HL-60 (cell line): ENCODE measurements around the gene ATP2A2.

Experiments
- GABPA ChIP-seq: IDR thresholded peaks from 2 replicates; pipeline ENCODE4 v1.6.1; 2012; ENCODE audit warnings: low read depth
- POLR2AphosphoS5 ChIP-seq: IDR thresholded peaks from 2 replicates; pipeline ENCODE4 v1.6.1; 2012; ENCODE audit warnings: low read depth
- TF ChIP-seq, protein P1 (sequence below): IDR thresholded peaks from one replicate; pipeline ENCODE4 v1.5.1; 2011; ENCODE audit warnings: low read length, control low read depth, inconsistent platforms; ENCODE audit not compliant: insufficient read depth
- TF ChIP-seq, protein P2 (sequence below): IDR thresholded peaks from 2 replicates; pipeline ENCODE4 v1.6.1; 2012; ENCODE audit warnings: low read depth; ENCODE audit not compliant: insufficient replicate concordance

DNA sequence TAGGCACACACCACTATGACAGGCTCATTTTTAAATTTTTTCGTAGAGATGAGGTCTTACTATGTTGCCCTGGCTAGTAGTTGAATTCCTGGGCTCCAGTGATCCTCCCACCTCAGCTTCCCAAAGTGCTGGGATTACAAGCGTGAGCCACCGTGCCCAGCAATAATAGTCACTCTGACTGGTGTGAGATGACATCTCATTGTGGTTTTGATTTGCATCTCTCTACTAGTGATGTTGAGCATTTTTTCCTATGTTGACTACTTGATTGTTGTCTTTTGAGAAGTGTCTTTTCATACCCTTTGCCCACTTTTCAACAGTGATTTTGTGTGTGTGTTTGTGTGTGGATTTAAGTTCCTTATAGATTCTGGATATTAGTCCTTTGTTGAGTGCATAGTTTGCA is 26.3 kb downstream of the ATP2A2 start:
- TF ChIP-seq, protein P1, sequence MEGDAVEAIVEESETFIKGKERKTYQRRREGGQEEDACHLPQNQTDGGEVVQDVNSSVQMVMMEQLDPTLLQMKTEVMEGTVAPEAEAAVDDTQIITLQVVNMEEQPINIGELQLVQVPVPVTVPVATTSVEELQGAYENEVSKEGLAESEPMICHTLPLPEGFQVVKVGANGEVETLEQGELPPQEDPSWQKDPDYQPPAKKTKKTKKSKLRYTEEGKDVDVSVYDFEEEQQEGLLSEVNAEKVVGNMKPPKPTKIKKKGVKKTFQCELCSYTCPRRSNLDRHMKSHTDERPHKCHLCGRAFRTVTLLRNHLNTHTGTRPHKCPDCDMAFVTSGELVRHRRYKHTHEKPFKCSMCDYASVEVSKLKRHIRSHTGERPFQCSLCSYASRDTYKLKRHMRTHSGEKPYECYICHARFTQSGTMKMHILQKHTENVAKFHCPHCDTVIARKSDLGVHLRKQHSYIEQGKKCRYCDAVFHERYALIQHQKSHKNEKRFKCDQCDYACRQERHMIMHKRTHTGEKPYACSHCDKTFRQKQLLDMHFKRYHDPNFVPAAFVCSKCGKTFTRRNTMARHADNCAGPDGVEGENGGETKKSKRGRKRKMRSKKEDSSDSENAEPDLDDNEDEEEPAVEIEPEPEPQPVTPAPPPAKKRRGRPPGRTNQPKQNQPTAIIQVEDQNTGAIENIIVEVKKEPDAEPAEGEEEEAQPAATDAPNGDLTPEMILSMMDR, result no peak
- TF ChIP-seq POLR2AphosphoS5, result no peak
- TF ChIP-seq, protein P2, sequence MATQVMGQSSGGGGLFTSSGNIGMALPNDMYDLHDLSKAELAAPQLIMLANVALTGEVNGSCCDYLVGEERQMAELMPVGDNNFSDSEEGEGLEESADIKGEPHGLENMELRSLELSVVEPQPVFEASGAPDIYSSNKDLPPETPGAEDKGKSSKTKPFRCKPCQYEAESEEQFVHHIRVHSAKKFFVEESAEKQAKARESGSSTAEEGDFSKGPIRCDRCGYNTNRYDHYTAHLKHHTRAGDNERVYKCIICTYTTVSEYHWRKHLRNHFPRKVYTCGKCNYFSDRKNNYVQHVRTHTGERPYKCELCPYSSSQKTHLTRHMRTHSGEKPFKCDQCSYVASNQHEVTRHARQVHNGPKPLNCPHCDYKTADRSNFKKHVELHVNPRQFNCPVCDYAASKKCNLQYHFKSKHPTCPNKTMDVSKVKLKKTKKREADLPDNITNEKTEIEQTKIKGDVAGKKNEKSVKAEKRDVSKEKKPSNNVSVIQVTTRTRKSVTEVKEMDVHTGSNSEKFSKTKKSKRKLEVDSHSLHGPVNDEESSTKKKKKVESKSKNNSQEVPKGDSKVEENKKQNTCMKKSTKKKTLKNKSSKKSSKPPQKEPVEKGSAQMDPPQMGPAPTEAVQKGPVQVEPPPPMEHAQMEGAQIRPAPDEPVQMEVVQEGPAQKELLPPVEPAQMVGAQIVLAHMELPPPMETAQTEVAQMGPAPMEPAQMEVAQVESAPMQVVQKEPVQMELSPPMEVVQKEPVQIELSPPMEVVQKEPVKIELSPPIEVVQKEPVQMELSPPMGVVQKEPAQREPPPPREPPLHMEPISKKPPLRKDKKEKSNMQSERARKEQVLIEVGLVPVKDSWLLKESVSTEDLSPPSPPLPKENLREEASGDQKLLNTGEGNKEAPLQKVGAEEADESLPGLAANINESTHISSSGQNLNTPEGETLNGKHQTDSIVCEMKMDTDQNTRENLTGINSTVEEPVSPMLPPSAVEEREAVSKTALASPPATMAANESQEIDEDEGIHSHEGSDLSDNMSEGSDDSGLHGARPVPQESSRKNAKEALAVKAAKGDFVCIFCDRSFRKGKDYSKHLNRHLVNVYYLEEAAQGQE, result no peak
- TF ChIP-seq GABPA, result no peak
